HG03064 (cell line): ENCODE measurements around the gene OR8D4.
"Not testable (repeated sequence)": the region's sequence is repeated elsewhere in the genome, so short reads cannot be mapped to it uniquely, and the experiment has no call there.

ENCODE experiments used
- ATAC-seq: cut with Tn5 transposase; IDR thresholded peaks from one replicate; pipeline ENCODE4 v1.9.1; 2021; ENCODE audit warnings: low read depth; ENCODE audit not compliant: unreplicated experiment

The OR8D4 gene

GRCh38 chr11:123901867-123902266, at the start of gene OR8D4:
OR8D4 (plus strand) TSS chr11:123902167; CDS start chr11:123906432, 4,265 bp downstream.
- ATAC-seq: no peak

- no peak for ATAC-seq
Measured at GRCh38 chr11:123852321-123852720, 49.6 kb upstream of the OR8D4 start.

GRCh38 chr11:123853038-123853437, 48.9 kb upstream of the OR8D4 start:
- ATAC-seq: no peak

- no peak for ATAC-seq
Measured at GRCh38 chr11:123856444-123856843, 45.5 kb upstream of the OR8D4 start.

GRCh38 chr11:123859731-123860130, 42.2 kb upstream of the OR8D4 start:
- no peak for ATAC-seq

GRCh38 chr11:123865293-123865692, 36.7 kb upstream of the OR8D4 start:
- ATAC-seq: not testable (repeated sequence)

- not testable (repeated sequence) for ATAC-seq
Measured at GRCh38 chr11:123867795-123868194, 34.2 kb upstream of the OR8D4 start.

GRCh38 chr11:123880912-123881311, 21.1 kb upstream of the OR8D4 start:
- no peak for ATAC-seq

- no peak for ATAC-seq
Measured at GRCh38 chr11:123885570-123885969, 16.4 kb upstream of the OR8D4 start, which contains the start of gene TMEM225. TMEM225 (minus strand) TSS chr11:123885670; CDS start chr11:123885425, 245 bp downstream.

- no peak for ATAC-seq
Measured at GRCh38 chr11:123892031-123892430, 9.9 kb upstream of the OR8D4 start.

GRCh38 chr11:123899792-123900191, 2.2 kb upstream of the OR8D4 start:
- no peak for ATAC-seq

- peak; percentile 56 for ATAC-seq
Measured at GRCh38 chr11:123903932-123904331, 2.0 kb downstream of the OR8D4 start.

GRCh38 chr11:123904932-123905331, 3.0 kb downstream of the OR8D4 start:
- no peak for ATAC-seq

- no peak for ATAC-seq
Measured at GRCh38 chr11:123905826-123906225, 3.9 kb downstream of the OR8D4 start.

GRCh38 chr11:123920943-123921342, 19.0 kb downstream of the OR8D4 start:
- ATAC-seq: no peak

GRCh38 chr11:123924027-123924426, 22.1 kb downstream of the OR8D4 start:
- no peak for ATAC-seq

GRCh38 chr11:123939317-123939716, 37.4 kb downstream of the OR8D4 start, which contains the start of gene OR4D5:
OR4D5 (plus strand) TSS chr11:123939617; CDS start chr11:123939617, 0 bp downstream.
- no peak for ATAC-seq

GRCh38 chr11:123942413-123942812, 40.4 kb downstream of the OR8D4 start:
- no peak for ATAC-seq

- ATAC-seq: no peak
Measured at GRCh38 chr11:123943738-123944137, 41.8 kb downstream of the OR8D4 start, which contains the start of gene OR6T1. OR6T1 (minus strand) TSS chr11:123943838; CDS start chr11:123943838, 0 bp downstream.

- ATAC-seq: no peak
Measured at GRCh38 chr11:123945132-123945531, 43.2 kb downstream of the OR8D4 start.

GRCh38 chr11:123956752-123957151, 54.8 kb downstream of the OR8D4 start:
- ATAC-seq: no peak
